WI38 (cell line): ENCODE measurements around the gene ETV6.
"Not testable (repeated sequence)": the region's sequence is repeated elsewhere in the genome, so short reads cannot be mapped to it uniquely, and the experiment has no call there.

ENCODE experiments used
- H3K4me3 ChIP-seq: 2 replicates; pipeline ENCODE4 v1.5.1; 2011; ENCODE audit warnings: low read depth, mild to moderate bottlenecking, control low read depth, low read length
- CTCF ChIP-seq: IDR thresholded peaks from 2 replicates; pipeline ENCODE4 v1.5.1; 2012; ENCODE audit warnings: low read depth, mild to moderate bottlenecking, control low read depth, low read length

ETV6 gene

GRCh38 chr12:11677752-11678151 is 28.3 kb downstream of the ETV6 start:
- H3K4me3 ChIP-seq, result no peak overlapping the region
- TF ChIP-seq CTCF, result no peak

- no peak for TF ChIP-seq CTCF
Observed at GRCh38 chr12:11678781-11679180, 29.3 kb downstream of the ETV6 start.

GRCh38 chr12:11681207-11681606 is 31.7 kb downstream of the ETV6 start:
- no peak for TF ChIP-seq CTCF
- no peak overlapping the region for H3K4me3 ChIP-seq

More at GRCh38 chr12:11678781-11679180, 29.3 kb downstream of the ETV6 start:
- no peak overlapping the region for H3K4me3 ChIP-seq

GRCh38 chr12:11681695-11682094 is 32.2 kb downstream of the ETV6 start:
- H3K4me3 ChIP-seq, result not testable (repeated sequence)

- H3K4me3 ChIP-seq, result no peak overlapping the region
- TF ChIP-seq CTCF, result no peak
Observed at GRCh38 chr12:11684393-11684792, 34.9 kb downstream of the ETV6 start.

GRCh38 chr12:11684811-11685210 is 35.3 kb downstream of the ETV6 start:
- no peak overlapping the region for H3K4me3 ChIP-seq
- no peak for TF ChIP-seq CTCF

GRCh38 chr12:11685316-11685715 is 35.8 kb downstream of the ETV6 start:
- TF ChIP-seq CTCF, result no peak
- H3K4me3 ChIP-seq, result no peak overlapping the region

- no peak for TF ChIP-seq CTCF
- no peak overlapping the region for H3K4me3 ChIP-seq
Observed at GRCh38 chr12:11685716-11686115, 36.2 kb downstream of the ETV6 start.
